ENCODE data around the gene AMDHD1. TPM values are rescaled to one million over a fixed set of nuclear protein-coding genes. Genes with fewer than 3 reads are reported as not detected.

The AMDHD1 gene
- total and polyA plus RNA-seq, 2 of the 4 experiments (the other 2 are of a cell fraction), result under 0.01 TPM; not detected in 1

DNA sequence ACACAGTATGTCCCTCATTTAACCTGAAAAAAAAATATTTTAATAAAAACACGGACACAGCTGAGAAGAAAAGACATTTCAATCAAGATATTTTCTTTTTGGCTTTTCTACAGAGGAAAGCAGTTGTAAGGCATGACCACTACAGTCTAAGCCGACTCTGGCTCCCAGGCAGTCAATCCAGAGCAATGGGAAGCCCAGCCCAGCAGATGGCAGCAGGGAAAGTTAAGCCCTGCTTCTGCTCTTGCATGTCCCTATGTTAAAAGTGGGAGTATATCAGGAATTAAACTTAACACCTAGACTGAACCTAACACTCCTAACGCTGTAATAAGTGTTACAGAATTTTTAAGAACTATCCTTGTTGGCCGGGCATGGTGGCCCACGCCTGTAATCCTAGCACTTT is 72.5 kb downstream of the AMDHD1 start:
- H4K91ac ChIP-seq (ENCODE audit: insufficient read depth, low read depth, low read length), result no peak overlapping the region
- no peak overlapping the region for H3K56ac ChIP-seq (ENCODE audit: extremely low read depth, insufficient read depth, low read length)
- dilution Hi-C loops (cut with HindIII; ENCODE audit: low sequenced_read_pairs, unreplicated experiment), result no loop called here
- no peaks in the 10 kb centered on the region for H3K79me1 ChIP-seq (ENCODE audit: low read depth in 1 of 2, low read length in 2 of 2)
- H3K4me1 ChIP-seq (ENCODE audit: control insufficient read depth, insufficient read depth, low read length), result no peaks in the 10 kb centered on the region
- DNase-seq, result peak; percentile 22
- no peak overlapping the region for H2BK15ac ChIP-seq (ENCODE audit: low read depth, low read length)
- 100% methylated on average over 1 of the region's 5 CpGs; no CpG with 5 or more reads in 1 of the 2 experiments for WGBS, 2 experiments (ENCODE audit: extremely low coverage in 2 of 2, insufficient read length in 1 of 2)
- H3K4ac ChIP-seq (ENCODE audit: low read depth, low read length), result no peak overlapping the region
- no peak overlapping the region for H2BK120ac ChIP-seq (ENCODE audit: low read depth, low read length)
- H3K27me3 ChIP-seq (ENCODE audit: control insufficient read depth, insufficient read depth, low read length), result no peaks in the 10 kb centered on the region
- H2BK20ac ChIP-seq (ENCODE audit: low read depth, low read length), result no peak overlapping the region
- H3K4me3 ChIP-seq (ENCODE audit: insufficient read depth, low read depth, low read length), result no peak overlapping the region
- ChIA-PET POLR2A (ENCODE audit: unreplicated experiment) (no interaction called here), CTCF (interaction anchor here (0.6 to 0.9 kb wide), 2 partner anchors 17 to 97 kb away, joined by 3 read pairs; no protein-coding TSS in a partner anchor)
- H4K5ac ChIP-seq (ENCODE audit: low read depth, low read length), result no peak overlapping the region
- no peak overlapping the region for H3K14ac ChIP-seq (replicated peaks; ENCODE audit: low read depth, low read length)
- no peak overlapping the region for H3K9ac ChIP-seq (ENCODE audit: low read depth, low read length)
- no peak overlapping the region for H2AK5ac ChIP-seq (ENCODE audit: low read depth, low read length)
- no peak overlapping the region for H3K4me2 ChIP-seq (ENCODE audit: low read depth, low read length)
- TF ChIP-seq, protein P1, sequence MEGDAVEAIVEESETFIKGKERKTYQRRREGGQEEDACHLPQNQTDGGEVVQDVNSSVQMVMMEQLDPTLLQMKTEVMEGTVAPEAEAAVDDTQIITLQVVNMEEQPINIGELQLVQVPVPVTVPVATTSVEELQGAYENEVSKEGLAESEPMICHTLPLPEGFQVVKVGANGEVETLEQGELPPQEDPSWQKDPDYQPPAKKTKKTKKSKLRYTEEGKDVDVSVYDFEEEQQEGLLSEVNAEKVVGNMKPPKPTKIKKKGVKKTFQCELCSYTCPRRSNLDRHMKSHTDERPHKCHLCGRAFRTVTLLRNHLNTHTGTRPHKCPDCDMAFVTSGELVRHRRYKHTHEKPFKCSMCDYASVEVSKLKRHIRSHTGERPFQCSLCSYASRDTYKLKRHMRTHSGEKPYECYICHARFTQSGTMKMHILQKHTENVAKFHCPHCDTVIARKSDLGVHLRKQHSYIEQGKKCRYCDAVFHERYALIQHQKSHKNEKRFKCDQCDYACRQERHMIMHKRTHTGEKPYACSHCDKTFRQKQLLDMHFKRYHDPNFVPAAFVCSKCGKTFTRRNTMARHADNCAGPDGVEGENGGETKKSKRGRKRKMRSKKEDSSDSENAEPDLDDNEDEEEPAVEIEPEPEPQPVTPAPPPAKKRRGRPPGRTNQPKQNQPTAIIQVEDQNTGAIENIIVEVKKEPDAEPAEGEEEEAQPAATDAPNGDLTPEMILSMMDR (conservative IDR thresholded peaks at IDR 0.05; ENCODE audit: low read depth, low read length), result peak; percentile 32
- peak; percentile 32 for TF ChIP-seq RAD21 (IDR thresholded peaks at IDR 0.05; ENCODE audit: low read length)
- no peak for TF ChIP-seq BHLHE40 (IDR thresholded peaks at IDR 0.05; ENCODE audit: low read depth, low read length)
- 0 out of 2 replicates have a peak, but pooled peaks have one; percentile 22 for TF ChIP-seq SMC3 (IDR thresholded peaks at IDR 0.05; ENCODE audit: low read depth, low read length)
- TF ChIP-seq RCOR1 (IDR thresholded peaks at IDR 0.05; ENCODE audit: insufficient replicate concordance, low read length), result no peak
- in situ Hi-C loops (cut with MboI; ENCODE audit: low sequenced_read_pairs), result no loop called here
- peak; percentile 64 for ATAC-seq (ENCODE audit: low read depth)
- no peak overlapping the region for H2AK9ac ChIP-seq (replicated peaks; ENCODE audit: low read depth, low read length, poor library complexity)
- no peak overlapping the region for H3K27ac ChIP-seq (ENCODE audit: insufficient read depth, low read length)
- intact Hi-C loops (cut with micrococcal nuclease), result loop anchor here (2.0 kb wide), 1 partner anchor 501 kb away; no protein-coding TSS in a partner anchor
- H3K36me3 ChIP-seq (ENCODE audit: control insufficient read depth, insufficient read depth, low read length), result peaks cover 15% of the 10 kb centered on the region
- H3K18ac ChIP-seq (ENCODE audit: low read depth, low read length), result no peak overlapping the region
- H2AFZ ChIP-seq (replicated peaks; ENCODE audit: low read length, poor library complexity), result no peak overlapping the region
- no peaks in the 10 kb centered on the region for H4K20me1 ChIP-seq (ENCODE audit: insufficient read depth, low read length)
- no peak overlapping the region for H3K23ac ChIP-seq (ENCODE audit: low read depth, low read length)
- no TSS peak for BruUV-seq (replicated peaks)
- H2BK5ac ChIP-seq (ENCODE audit: low read depth, low read length, poor library complexity, severe bottlenecking), result no peak overlapping the region
- H4K8ac ChIP-seq (ENCODE audit: low read depth in 2 of 2, low read length in 2 of 2), result no peak overlapping the region
- no peaks in the 10 kb centered on the region for H3K9me3 ChIP-seq (ENCODE audit: control insufficient read depth, insufficient read depth, low read length)
- H3K9me1 ChIP-seq (ENCODE audit: insufficient read depth, low read length), result peaks cover 4% of the 10 kb centered on the region; the same call in 1 of the 2 replicates

Other genes starting within 250 kb of the AMDHD1 start
- gene NTN4, start 152.6 kb upstream of the AMDHD1 start, total RNA-seq (2012; rRNA removed), result 38.6 and 56.6 TPM in 2 replicates
- 41.9 and 54.6 TPM in 2 replicates for gene NTN4, start 152.6 kb upstream of the AMDHD1 start, polyA plus RNA-seq (2012; rRNA removed)
- 5.0 and 16.1 TPM in 2 replicates for gene SNRPF, start 84.4 kb upstream of the AMDHD1 start, total RNA-seq (2012; rRNA removed)
- gene SNRPF, start 84.4 kb upstream of the AMDHD1 start, polyA plus RNA-seq (2012; rRNA removed), result 27.4 and 27.9 TPM in 2 replicates
- gene CCDC38, start 717 bp upstream of the AMDHD1 start, total RNA-seq (2012; rRNA removed), result not detected in 2 replicates
- not detected in 2 replicates for gene CCDC38, start 717 bp upstream of the AMDHD1 start, polyA plus RNA-seq (2012; rRNA removed)
- under 0.01 and 0.56 TPM in 2 replicates for gene HAL, start 53.0 kb downstream of the AMDHD1 start, total RNA-seq (2012; rRNA removed)
- gene HAL, start 53.0 kb downstream of the AMDHD1 start, polyA plus RNA-seq (2012; rRNA removed), result 0.02 TPM in 1 of 2 replicates, not detected in the other
- 41.0 and 76.7 TPM in 2 replicates for gene LTA4H, start 92.3 kb downstream of the AMDHD1 start, total RNA-seq (2012; rRNA removed)
- gene LTA4H, start 92.3 kb downstream of the AMDHD1 start, polyA plus RNA-seq (2012; rRNA removed), result 37.9 and 43.3 TPM in 2 replicates